H1 (cell line): ENCODE measurements around the gene CDNF. TPM values are rescaled to one million over a fixed set of nuclear protein-coding genes. Genes with fewer than 3 reads are reported as not detected.
A peak's percentile ranks its signal among the peaks of the same experiment; 100 is the strongest.

Experiments
- CTCF ChIA-PET: fragments of 300-600 bp; sonication (Branson Sonifier 250); formaldehyde crosslinking; loops from one replicate; lab custom pipeline; 2021; ENCODE audit not compliant: partially characterized antibody; lab: Charles Lee
- POLR2A ChIA-PET: fragments of 300-600 bp; sonication (Branson Sonifier 250); formaldehyde crosslinking; loops from one replicate; lab custom pipeline; 2021; ENCODE audit warnings: inconsistent platforms; ENCODE audit not compliant: partially characterized antibody; lab: Charles Lee
- DNase-seq, 2 experiments: peaks; one replicate each; pipeline versions ENCODE4 v3.0.0 to v3.0.0-alpha.2; 2010 to 2022; ENCODE audit warnings: low spot score in 2 of 2, low read depth in 1 of 2, mixed read lengths in 1 of 2
- FAIRE-seq: peaks from 2 replicates; lab custom pipeline; 2011; peaks lifted over from hg19 to GRCh38; lab: Jason Lieb, UNC
- H2AFZ ChIP-seq: 2 replicates; pipeline ENCODE4 v1.8.1; 2012; ENCODE audit warnings: low read length, inconsistent platforms
- H2AK5ac ChIP-seq: 2 replicates; pipeline ENCODE4 v1.6.1; 2013; ENCODE audit warnings: low read depth, low read length
- H2BK120ac ChIP-seq: replicated peaks from 2 replicates; pipeline ENCODE3; 2013; ENCODE audit warnings: low read depth, low read length, inconsistent platforms
- H2BK12ac ChIP-seq: 2 replicates; pipeline ENCODE4 v1.6.1; 2013; ENCODE audit warnings: low read depth, low read length
- H2BK15ac ChIP-seq: 2 replicates; pipeline ENCODE4 v1.6.1; 2013; ENCODE audit warnings: low read length
- H2BK20ac ChIP-seq: 2 replicates; pipeline ENCODE4 v1.6.1; 2013; ENCODE audit warnings: low read length
- H2BK5ac ChIP-seq: 2 replicates; pipeline ENCODE4 v1.6.1; 2013; ENCODE audit warnings: low read depth, low read length
- H3K14ac ChIP-seq: 2 replicates; pipeline ENCODE4 v1.6.1; 2013; ENCODE audit warnings: inconsistent platforms; ENCODE audit not compliant: insufficient read length
- H3K18ac ChIP-seq: 2 replicates; pipeline ENCODE4 v1.6.1; 2013; ENCODE audit warnings: low read length; ENCODE audit errors: extremely low read depth
- H3K23ac ChIP-seq: 2 replicates; pipeline ENCODE4 v1.6.1; 2013; ENCODE audit warnings: inconsistent platforms; ENCODE audit not compliant: insufficient read length
- H3K23me2 ChIP-seq: 2 replicates; pipeline ENCODE4 v1.6.1; 2013; ENCODE audit warnings: low read depth, low read length
- H3K27ac ChIP-seq: 2 replicates; pipeline ENCODE4 v1.6.1; 2011; ENCODE audit warnings: low read depth, low read length, inconsistent platforms
- H3K27me3 ChIP-seq, 4 experiments: replicated peaks in 1 of 4; 1 replicate in 1 of 4; 2 replicates in 3 of 4; pipeline versions ENCODE4 v1.6.1 to v1.8.1; 2011 to 2013; ENCODE audit warnings: low read length in 3 of 4, mild to moderate bottlenecking in 3 of 4, inconsistent platforms in 2 of 4, mixed read lengths in 2 of 4, moderate library complexity in 1 of 4; ENCODE audit not compliant: control insufficient read depth in 3 of 4, insufficient read depth in 3 of 4; ENCODE audit errors: extremely low read depth in 1 of 4
- H3K36me3 ChIP-seq, 4 experiments: 2 replicates each; pipeline versions ENCODE4 v1.6.1 to v1.8.1; 2011 to 2013; ENCODE audit warnings: mild to moderate bottlenecking in 4 of 4, low read length in 3 of 4, moderate library complexity in 2 of 4, control low read depth in 1 of 4, inconsistent platforms in 1 of 4; ENCODE audit not compliant: insufficient read depth in 4 of 4, control insufficient read depth in 2 of 4
- H3K4ac ChIP-seq: replicated peaks from 2 replicates; pipeline ENCODE3; 2013; ENCODE audit warnings: low read length, low read depth, mixed read lengths, inconsistent platforms; ENCODE audit not compliant: insufficient read length
- H3K4me1 ChIP-seq, 4 experiments: replicated peaks in 1 of 4; 1 replicate in 1 of 4; 2 replicates in 3 of 4; pipeline versions ENCODE4 v1.6.1 to v1.8.1; 2011 to 2013; ENCODE audit warnings: low read length in 3 of 4, inconsistent platforms in 2 of 4, mixed read lengths in 1 of 4; ENCODE audit not compliant: insufficient read depth in 4 of 4, control insufficient read depth in 3 of 4
- H3K4me2 ChIP-seq, 2 experiments: 2 replicates each; pipeline versions ENCODE4 v1.6.1 to v1.8.1; 2011 to 2013; ENCODE audit warnings: low read depth in 2 of 2, low read length in 2 of 2, control low read depth in 1 of 2, inconsistent platforms in 1 of 2, mild to moderate bottlenecking in 1 of 2; ENCODE audit not compliant: insufficient read depth in 1 of 2
- H3K4me3 ChIP-seq, 4 experiments: fragments of 200-600, 300-600 bp in 1 of 4; sonication (generic), shearing (Covaris generic), sonication (Bioruptor Twin) in 1 of 4; 2 replicates each; pipeline versions ENCODE4 v1.5.1 to v1.8.1; 2011 to 2016; ENCODE audit warnings: low read length in 4 of 4, low read depth in 3 of 4, control low read depth in 2 of 4, inconsistent platforms in 2 of 4, mild to moderate bottlenecking in 2 of 4, mixed read lengths in 1 of 4, moderate library complexity in 1 of 4; ENCODE audit not compliant: insufficient read depth in 2 of 4; ENCODE audit errors: extremely low read depth in 1 of 4
- H3K56ac ChIP-seq: replicated peaks from 2 replicates; pipeline ENCODE3; 2013; ENCODE audit warnings: low read depth, mild to moderate bottlenecking, mixed read lengths, low read length, inconsistent platforms; ENCODE audit not compliant: insufficient read length
- H3K79me1 ChIP-seq: 2 replicates; pipeline ENCODE4 v1.6.1; 2013; ENCODE audit warnings: low read depth, low read length, control low read depth
- H3K79me2 ChIP-seq, 2 experiments: 2 replicates each; pipeline versions ENCODE4 v1.6.1 to v1.8.1; 2012 to 2013; ENCODE audit warnings: low read length in 2 of 2, mild to moderate bottlenecking in 2 of 2, inconsistent platforms in 1 of 2; ENCODE audit not compliant: insufficient read depth in 2 of 2, control insufficient read depth in 1 of 2
- H3K9ac ChIP-seq, 4 experiments: replicated peaks in 1 of 4; 1 replicate in 1 of 4; 2 replicates in 3 of 4; pipeline versions ENCODE4 v1.6.1 to v1.8.1; 2011 to 2013; ENCODE audit warnings: low read depth in 3 of 4, low read length in 3 of 4, control low read depth in 2 of 4, mild to moderate bottlenecking in 2 of 4, moderate library complexity in 2 of 4, inconsistent platforms in 1 of 4; ENCODE audit errors: extremely low read depth in 1 of 4
- H3K9me3 ChIP-seq, 2 experiments: 2 replicates each; pipeline versions ENCODE4 v1.6.1 to v1.8.1; 2012 to 2013; ENCODE audit warnings: mild to moderate bottlenecking in 2 of 2, moderate library complexity in 2 of 2, control low read depth in 1 of 2, inconsistent platforms in 1 of 2, low read depth in 1 of 2, low read length in 1 of 2, mixed read lengths in 1 of 2; ENCODE audit not compliant: insufficient read depth in 2 of 2
- H4K20me1 ChIP-seq, 2 experiments: replicated peaks in 1 of 2; 2 replicates each; pipeline versions ENCODE3 to v1.8.1; 2011 to 2013; ENCODE audit warnings: inconsistent platforms in 2 of 2, low read length in 2 of 2, mild to moderate bottlenecking in 1 of 2; ENCODE audit not compliant: insufficient read depth in 2 of 2, control insufficient read depth in 1 of 2
- H4K5ac ChIP-seq: 2 replicates; pipeline ENCODE4 v1.6.1; 2013; ENCODE audit warnings: low read length, low read depth, mixed read lengths, inconsistent platforms; ENCODE audit not compliant: insufficient read length
- H4K8ac ChIP-seq: 2 replicates; pipeline ENCODE4 v1.8.0; 2013; ENCODE audit warnings: mild to moderate bottlenecking, moderate library complexity, low read length, inconsistent platforms; ENCODE audit not compliant: insufficient read depth; ENCODE audit errors: extremely low read depth
- H4K91ac ChIP-seq: replicated peaks from 2 replicates; pipeline ENCODE3; 2013; ENCODE audit warnings: low read length, mixed read lengths, inconsistent platforms; ENCODE audit not compliant: insufficient read length
- CBX5 ChIP-seq: fragments of 300-800, 300-1000 bp; sonication (generic); IDR thresholded peaks from 2 replicates; pipeline ENCODE4 v1.7.1; 2016; ENCODE audit warnings: antibody characterized with exemption, low read length, low read depth
- WGBS, 2 experiments: shearing (Covaris generic) in 1 of 2; methylation state at CpG; one replicate each; pipeline versions ENCODE4 v1.1.6 to v1.1.7; 2013 to 2015; ENCODE audit warnings: low lambda C conversion rate in 2 of 2, mixed read lengths in 2 of 2, inconsistent platforms in 1 of 2, low coverage in 1 of 2, missing lambda C conversion rate in 1 of 2; ENCODE audit not compliant: insufficient replicate concordance in 2 of 2, insufficient coverage in 1 of 2, insufficient read length in 1 of 2; ENCODE audit errors: extremely low coverage in 1 of 2, missing lambda C conversion rate in 1 of 2; 5-methylcytosine and 5-hydroxymethylcytosine counted together
- polyA plus RNA-seq, 7 experiments: library from polyadenylated mRNA; depleted of rRNA in 3 of 7; stranded (reverse) in 5 of 7; unstranded in 2 of 7; fragments of >200 nt in 5 of 7; fragments of 200-250 nt in 2 of 7; gene quantifications; 1 replicate in 5 of 7; 2 replicates in 1 of 7; 4 replicates in 1 of 7; pipeline versions ENCODE4 v1.2.1 to v1.2.3, GENCODE V29; 2011 to 2013; ENCODE audit warnings: missing spikeins in 2 of 7, mixed read lengths in 2 of 7
- total RNA-seq: library from RNA; stranded (reverse); fragmentation: NEBNext Ultra II Directional; extraction: Animal tissue kit (Norgen Biotek cat#: 25700); gene quantifications from 2 replicates; pipeline ENCODE4 v1.2.1, GENCODE V29; 2021
- TF ChIP-seq, protein P1 (sequence below): IDR thresholded peaks from 2 replicates; pipeline ENCODE4 v1.6.1; 2011; ENCODE audit warnings: low read length, improper control_type of control experiment

The CDNF gene
- total and polyA plus RNA-seq, 2 of the 8 experiments (the other 6 are each of a cell fraction or from before 2014, with no cell fraction given) = 0.32 to 0.67 TPM

DNA sequence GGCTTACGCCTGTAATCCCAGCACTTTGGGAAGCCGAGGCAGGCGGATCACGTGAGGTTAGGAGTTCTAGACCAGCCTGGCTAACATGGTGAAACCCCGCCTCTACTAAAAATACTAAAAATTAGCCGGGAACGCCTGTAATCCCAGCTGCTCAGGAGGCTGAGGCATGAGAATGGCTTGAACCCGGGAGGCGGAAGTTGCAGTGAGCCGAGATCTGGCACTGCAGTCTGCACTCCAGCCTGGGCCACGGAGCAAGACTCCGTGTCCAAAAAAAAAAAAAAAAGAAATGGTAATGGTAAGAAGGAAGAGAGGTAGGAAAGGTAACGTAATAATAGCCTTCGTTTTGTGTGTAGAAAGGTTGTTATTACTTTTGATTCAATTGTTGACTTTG lies 1.5 kb upstream of the CDNF start:
- H3K23ac ChIP-seq = no peak overlapping the region
- DNase-seq (no peak), FAIRE-seq (no peak)
- no peaks in the 10 kb centered on the region for H3K27me3 ChIP-seq
- peaks cover 29 to 42% (median 34%) of the 10 kb centered on the region in 4 experiments for H3K36me3 ChIP-seq
- H2BK120ac ChIP-seq = no peak overlapping the region
- no peak overlapping the region for H3K27ac ChIP-seq
- H3K56ac ChIP-seq = no peak overlapping the region
- no peak overlapping the region for H3K14ac ChIP-seq
- H3K4me1 ChIP-seq = peaks cover 0 to 8% (median 3%) of the 10 kb centered on the region in 4 experiments; a peak in 3 of 7 replicates
- CTCF ChIA-PET = no interaction called here
- H2AK5ac ChIP-seq = no peak overlapping the region
- H3K4me3 ChIP-seq = peak overlapping the region; percentile 87 to 93 (median 91)
- no peak overlapping the region for H2BK15ac ChIP-seq
- H2AFZ ChIP-seq = no peak overlapping the region
- no peak overlapping the region for H4K8ac ChIP-seq
- peaks cover 3 to 9% of the 10 kb centered on the region in 2 experiments for H4K20me1 ChIP-seq
- POLR2A ChIA-PET = interaction anchor here (0.5 to 3.7 kb wide), 10 partner anchors 9 to 208 kb away, joined by 3 to 32 read pairs (median 6); partner anchors contain the start of genes DCLRE1C and SUV39H2
- no peak overlapping the region for H2BK20ac ChIP-seq
- no peak overlapping the region for H2BK12ac ChIP-seq
- H3K23me2 ChIP-seq = peaks cover 2% of the 10 kb centered on the region
- peak overlapping the region; percentile 95; the same call in 1 of the 2 replicates for H2BK5ac ChIP-seq
- peak overlapping the region; percentile 79 for H3K4me2 ChIP-seq
- no peak for TF ChIP-seq CBX5
- TF ChIP-seq, protein P1, sequence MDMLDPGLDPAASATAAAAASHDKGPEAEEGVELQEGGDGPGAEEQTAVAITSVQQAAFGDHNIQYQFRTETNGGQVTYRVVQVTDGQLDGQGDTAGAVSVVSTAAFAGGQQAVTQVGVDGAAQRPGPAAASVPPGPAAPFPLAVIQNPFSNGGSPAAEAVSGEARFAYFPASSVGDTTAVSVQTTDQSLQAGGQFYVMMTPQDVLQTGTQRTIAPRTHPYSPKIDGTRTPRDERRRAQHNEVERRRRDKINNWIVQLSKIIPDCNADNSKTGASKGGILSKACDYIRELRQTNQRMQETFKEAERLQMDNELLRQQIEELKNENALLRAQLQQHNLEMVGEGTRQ = 0 out of 2 replicates have a peak, but pooled peaks have one; percentile 1
- no peaks in the 10 kb centered on the region for H3K9me3 ChIP-seq
- H3K79me2 ChIP-seq = peaks cover 9 to 36% of the 10 kb centered on the region in 2 experiments
- no peak overlapping the region for H4K91ac ChIP-seq
- peaks cover 3% of the 10 kb centered on the region; the same call in 1 of the 2 replicates for H3K79me1 ChIP-seq
- H3K18ac ChIP-seq = no peak overlapping the region
- H3K4ac ChIP-seq = no peak overlapping the region
- no peak overlapping the region for H4K5ac ChIP-seq
- peak overlapping the region; percentile 90 to 98 (median 94); a peak in 6 of 7 replicates for H3K9ac ChIP-seq
- WGBS, 2 experiments = 38 to 100% methylated on average over 2 to 12 of the region's 14 CpGs
